ENCODE results near the gene TSSK2.

Gene TSSK2

GRCh38 chr22:19106886-19107729 is 24.0 kb upstream of the TSSK2 start:
- DNase-seq = no peak

GRCh38 chr22:19107730-19108074 is 23.4 kb upstream of the TSSK2 start:
- no peak for DNase-seq

GRCh38 chr22:19108807-19109197 is 22.3 kb upstream of the TSSK2 start:
- DNase-seq = no peak

GRCh38 chr22:19109198-19110063 is 21.7 kb upstream of the TSSK2 start:
- DNase-seq = peak; percentile 46

- no peak for DNase-seq
Measured at GRCh38 chr22:19110064-19110458, 21.0 kb upstream of the TSSK2 start.

- no peak for DNase-seq
Measured at GRCh38 chr22:19110646-19111045, 20.5 kb upstream of the TSSK2 start.

- DNase-seq = no peak
Measured at GRCh38 chr22:19111140-19111539, 20.0 kb upstream of the TSSK2 start.

- no peak for DNase-seq
Measured at GRCh38 chr22:19111584-19111983, 19.5 kb upstream of the TSSK2 start.

GRCh38 chr22:19113429-19113828 is 17.7 kb upstream of the TSSK2 start:
- no peak for DNase-seq

GRCh38 chr22:19114984-19115552 is 16.0 kb upstream of the TSSK2 start:
- DNase-seq = no peak

GRCh38 chr22:19115628-19116027 is 15.5 kb upstream of the TSSK2 start:
- DNase-seq = no peak

GRCh38 chr22:19117111-19117512 is 14.0 kb upstream of the TSSK2 start:
- no peak for DNase-seq

- peak; percentile 54 for DNase-seq
Measured at GRCh38 chr22:19118329-19118880, 12.7 kb upstream of the TSSK2 start.

- DNase-seq = no peak
Measured at GRCh38 chr22:19119949-19120348, 11.2 kb upstream of the TSSK2 start.

- peak; percentile 35 for DNase-seq
Measured at GRCh38 chr22:19120829-19121630, 10.1 kb upstream of the TSSK2 start.

GRCh38 chr22:19121631-19122142 is 9.4 kb upstream of the TSSK2 start:
- no peak for DNase-seq

GRCh38 chr22:19122143-19122751 is 8.9 kb upstream of the TSSK2 start, which contains the start of gene DGCR2:
DGCR2 (minus strand) TSS chr22:19122412; CDS start chr22:19122206, 206 bp downstream.
- peak; percentile 94 for DNase-seq

- DNase-seq = no peak
Measured at GRCh38 chr22:19122752-19123492, 8.2 kb upstream of the TSSK2 start.

GRCh38 chr22:19123936-19124335 is 7.2 kb upstream of the TSSK2 start:
- DNase-seq = no peak

- no peak for DNase-seq
Measured at GRCh38 chr22:19124377-19124776, 6.7 kb upstream of the TSSK2 start.

- no peak for DNase-seq
Measured at GRCh38 chr22:19125011-19125410, 6.1 kb upstream of the TSSK2 start.
